Kidney (tissue), 14 donors: ENCODE results near the gene PLD1. TPM values are rescaled to one million over a fixed set of nuclear protein-coding genes. Genes with fewer than 3 reads are reported as not detected.

Experiments used
- DNase-seq, 5 donors: peaks; one replicate each; pipeline ENCODE4 v3.0.0-alpha.2; 2013 to 2020
- FAIRE-seq: peaks from 2 replicates; lab custom pipeline; 2012; peaks lifted over from hg19 to GRCh38; lab: Jason Lieb, UNC
- H3K27ac ChIP-seq, 2 donors: one replicate each; pipeline ENCODE4 v1.7.0; 2013; ENCODE audit warnings: low read depth in 2 of 2, low read length in 2 of 2, inconsistent platforms in 1 of 2
- H3K27me3 ChIP-seq: one replicate; pipeline ENCODE4 v1.7.1; 2013; ENCODE audit warnings: low read length, inconsistent platforms; ENCODE audit not compliant: control insufficient read depth, insufficient read depth
- H3K36me3 ChIP-seq, 3 donors: one replicate each; pipeline versions ENCODE4 v1.7.0 to v1.7.1; 2013; ENCODE audit warnings: low read length in 3 of 3, control low read depth in 1 of 3, inconsistent platforms in 1 of 3; ENCODE audit not compliant: insufficient read depth in 3 of 3, control insufficient read depth in 2 of 3
- H3K4me1 ChIP-seq, 3 donors: one replicate each; pipeline versions ENCODE4 v1.7.0 to v1.7.1; 2013; ENCODE audit warnings: low read length in 3 of 3, inconsistent platforms in 1 of 3, low read depth in 1 of 3; ENCODE audit not compliant: control insufficient read depth in 2 of 3, insufficient read depth in 2 of 3
- H3K4me3 ChIP-seq, 3 donors: one replicate each; pipeline versions ENCODE4 v1.7.0 to v1.8.1; 2013; ENCODE audit warnings: low read length in 3 of 3, control low read depth in 1 of 3, inconsistent platforms in 1 of 3
- H3K9ac ChIP-seq, 3 donors: one replicate each; pipeline versions ENCODE4 v1.7.0 to v1.7.1; 2013; ENCODE audit warnings: low read length in 3 of 3, control low read depth in 1 of 3, inconsistent platforms in 1 of 3
- H3K9me3 ChIP-seq, 3 donors: one replicate each; pipeline versions ENCODE4 v1.7.0 to v1.7.1; 2013; ENCODE audit warnings: low read length in 3 of 3, control low read depth in 1 of 3, inconsistent platforms in 1 of 3; ENCODE audit not compliant: control insufficient read depth in 2 of 3, insufficient read depth in 1 of 3
- intact Hi-C: fragments of 100-400 bp; cut with DNase I; formaldehyde crosslinking; loops from one replicate; pipeline ENCODE4 v1.11.1; 2022
- polyA plus RNA-seq: library from polyadenylated mRNA; stranded (reverse); fragments of 350-450 nt; fragmentation: Illumina TruSeq; extraction: RNeasy Lipid Tissue Mini Kit (QIAGEN cat#74804); gene quantifications from one replicate; pipeline ENCODE4 v1.2.3, GENCODE V29; 2014; ENCODE audit warnings: low read depth, low replicate concordance; ENCODE audit not compliant: insufficient read depth
- total RNA-seq: library from RNA; stranded (reverse); fragmentation: NEBNext Ultra II Directional; extraction: Animal tissue kit (Norgen Biotek cat#: 25700); gene quantifications from one replicate; pipeline ENCODE4 v1.2.1, GENCODE V29; 2021
- TF ChIP-seq, protein P1 (sequence below): IDR thresholded peaks from 3 replicates; pipeline ENCODE4 v1.5.1; 2012; ENCODE audit warnings: mild to moderate bottlenecking, moderate library complexity, borderline replicate concordance; ENCODE audit not compliant: insufficient read depth; ENCODE audit errors: extremely low read depth
- donor health status: control.
- donor health status: control.
- donor health status: control.
- donor health status: control.
- donor health status: control.
- donor health status: DM: yes; HTN: yes; CAD: no.
- donor health status: Normal renal cell carcinoma (clear cell type).

The PLD1 gene
- total and polyA plus RNA-seq, 2 donors from 2014 or later, result 11.2 to 24.3 TPM

DNA sequence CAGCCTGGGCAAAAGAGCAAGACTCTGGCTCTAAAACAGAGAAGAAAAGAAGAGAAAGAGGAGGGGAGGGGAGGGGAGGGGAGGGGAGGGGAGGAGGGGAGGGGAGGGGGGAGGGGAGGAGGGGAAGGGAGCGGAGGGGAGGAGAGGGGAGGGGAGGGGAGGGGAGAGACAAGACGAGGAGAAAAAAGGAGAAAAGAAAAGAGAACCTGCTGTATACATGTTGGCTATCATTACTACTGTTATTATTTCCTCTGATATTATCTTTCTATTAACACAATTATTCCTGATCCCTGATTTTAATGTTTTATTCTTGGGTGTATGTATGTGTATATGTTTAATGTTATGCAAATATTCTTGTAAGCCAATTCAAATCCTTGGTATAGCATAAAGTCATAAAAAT lies 46.9 kb downstream of the PLD1 start:
- H3K36me3 ChIP-seq, result no peaks in the 10 kb centered on the region
- DNase-seq, result no peak
- H3K4me1 ChIP-seq, result no peaks in the 10 kb centered on the region
- no peak overlapping the region for H3K27ac ChIP-seq
- no peak overlapping the region for H3K9ac ChIP-seq
- H3K9me3 ChIP-seq, result no peaks in the 10 kb centered on the region
- intact Hi-C loops, result no loop called here
- H3K27me3 ChIP-seq, result no peaks in the 10 kb centered on the region
- no peak overlapping the region for H3K4me3 ChIP-seq
- FAIRE-seq, result no peak
- TF ChIP-seq, protein P1, sequence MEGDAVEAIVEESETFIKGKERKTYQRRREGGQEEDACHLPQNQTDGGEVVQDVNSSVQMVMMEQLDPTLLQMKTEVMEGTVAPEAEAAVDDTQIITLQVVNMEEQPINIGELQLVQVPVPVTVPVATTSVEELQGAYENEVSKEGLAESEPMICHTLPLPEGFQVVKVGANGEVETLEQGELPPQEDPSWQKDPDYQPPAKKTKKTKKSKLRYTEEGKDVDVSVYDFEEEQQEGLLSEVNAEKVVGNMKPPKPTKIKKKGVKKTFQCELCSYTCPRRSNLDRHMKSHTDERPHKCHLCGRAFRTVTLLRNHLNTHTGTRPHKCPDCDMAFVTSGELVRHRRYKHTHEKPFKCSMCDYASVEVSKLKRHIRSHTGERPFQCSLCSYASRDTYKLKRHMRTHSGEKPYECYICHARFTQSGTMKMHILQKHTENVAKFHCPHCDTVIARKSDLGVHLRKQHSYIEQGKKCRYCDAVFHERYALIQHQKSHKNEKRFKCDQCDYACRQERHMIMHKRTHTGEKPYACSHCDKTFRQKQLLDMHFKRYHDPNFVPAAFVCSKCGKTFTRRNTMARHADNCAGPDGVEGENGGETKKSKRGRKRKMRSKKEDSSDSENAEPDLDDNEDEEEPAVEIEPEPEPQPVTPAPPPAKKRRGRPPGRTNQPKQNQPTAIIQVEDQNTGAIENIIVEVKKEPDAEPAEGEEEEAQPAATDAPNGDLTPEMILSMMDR, result no peak

DNA sequence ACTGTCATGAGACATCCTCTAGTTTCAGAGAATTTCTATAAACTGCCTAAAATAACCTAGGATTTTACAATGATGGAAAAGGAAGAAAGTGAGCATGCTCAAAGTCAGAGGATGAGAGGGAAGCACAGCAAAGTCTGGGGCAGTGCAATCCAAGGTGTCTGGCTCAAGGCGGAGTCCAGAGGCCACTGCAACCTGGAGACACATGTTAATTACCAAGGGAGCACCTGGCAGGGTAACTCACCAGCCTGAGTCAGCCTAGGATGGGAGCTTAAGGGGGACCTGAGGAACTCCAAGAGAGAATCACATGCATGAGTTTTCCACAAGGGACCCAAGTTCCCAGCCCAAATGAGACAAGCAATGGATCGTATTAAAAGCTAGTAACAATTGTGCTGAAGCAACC lies 49.8 kb downstream of the PLD1 start:
- Histone ChIP-seq H3K4me3 (no peak overlapping the region), H3K4me1 (no peaks in the 10 kb centered on the region), H3K9ac (no peak overlapping the region), H3K27me3 (no peaks in the 10 kb centered on the region), H3K9me3 (no peaks in the 10 kb centered on the region), H3K36me3 (no peaks in the 10 kb centered on the region), H3K27ac (no peak overlapping the region)
- DNase-seq (no peak), FAIRE-seq (no peak)
- TF ChIP-seq, protein P1, result no peak
- intact Hi-C loops, result no loop called here

DNA sequence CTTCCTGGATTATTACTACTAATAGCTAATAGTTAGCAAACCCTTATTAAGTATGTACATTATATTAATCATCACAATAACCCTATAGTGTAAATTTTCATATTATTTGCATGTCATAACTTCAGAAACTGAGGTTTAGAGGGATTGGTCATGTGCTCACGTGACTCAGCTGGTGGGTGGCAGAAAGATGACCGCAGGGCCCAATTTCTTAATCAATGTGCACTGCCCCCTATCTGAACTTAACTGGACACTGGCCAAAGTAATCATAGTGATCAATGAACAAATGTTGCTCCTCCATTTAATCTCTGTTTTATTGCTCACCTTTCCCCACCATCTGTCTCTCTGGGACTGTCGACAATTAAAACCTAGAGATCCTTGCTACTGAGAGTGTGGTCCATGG lies 52.2 kb downstream of the PLD1 start:
- no peak overlapping the region for H3K27ac ChIP-seq
- no peak for FAIRE-seq
- H3K36me3 ChIP-seq, result no peaks in the 10 kb centered on the region
- intact Hi-C loops, result no loop called here
- no peaks in the 10 kb centered on the region for H3K4me1 ChIP-seq
- H3K9me3 ChIP-seq, result no peaks in the 10 kb centered on the region
- DNase-seq, result no peak
- no peak overlapping the region for H3K4me3 ChIP-seq
- no peak overlapping the region for H3K9ac ChIP-seq
- TF ChIP-seq, protein P1, result no peak
- H3K27me3 ChIP-seq, result no peaks in the 10 kb centered on the region

DNA sequence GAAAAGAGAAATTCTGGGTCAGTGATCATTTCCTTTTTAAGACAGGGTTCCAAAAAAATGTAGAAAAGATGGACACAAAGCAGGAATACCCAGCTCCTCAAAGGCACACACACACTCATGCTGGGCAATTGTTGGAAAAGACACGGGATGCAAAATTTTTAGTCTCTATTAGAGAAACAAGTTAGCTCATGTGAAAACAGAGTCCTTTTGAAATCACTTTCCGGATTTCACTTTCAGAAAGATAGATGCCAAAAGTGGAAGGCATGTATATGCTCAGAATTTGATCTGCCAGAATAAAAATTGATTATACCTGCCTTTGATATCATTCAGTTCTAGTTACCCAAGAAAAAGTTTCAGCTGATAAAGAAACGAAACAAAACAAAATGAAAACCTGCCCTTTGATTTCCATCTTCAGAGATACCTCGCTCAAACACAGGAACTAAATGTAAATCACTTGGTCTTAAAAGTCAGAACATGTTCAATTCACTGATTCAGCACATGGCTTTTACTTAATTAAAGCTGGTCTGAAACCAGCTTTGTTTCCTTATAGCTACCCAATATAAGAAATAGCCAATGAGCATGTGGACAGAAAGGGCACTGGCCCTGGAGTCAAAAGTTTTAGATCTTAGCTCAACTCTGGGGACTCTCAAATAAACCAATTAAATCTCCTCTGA lies 52.8 kb downstream of the PLD1 start:
- Histone ChIP-seq H3K4me1 (no peaks in the 10 kb centered on the region), H3K9ac (no peak overlapping the region), H3K9me3 (no peaks in the 10 kb centered on the region), H3K27ac (no peak overlapping the region), H3K27me3 (no peaks in the 10 kb centered on the region), H3K36me3 (no peaks in the 10 kb centered on the region), H3K4me3 (no peak overlapping the region)
- TF ChIP-seq, protein P1, result no peak
- intact Hi-C loops, result no loop called here
- no peak for FAIRE-seq
- DNase-seq, result no peak
